Peyer's patch (tissue), 4 donors: ENCODE measurements around the gene EVPLL. TPM values are rescaled to one million over a fixed set of nuclear protein-coding genes. Genes with fewer than 3 reads are reported as not detected.
A peak's percentile ranks its signal among the peaks of the same experiment; 100 is the strongest.
"Not testable (repeated sequence)": the region's sequence is repeated elsewhere in the genome, so short reads cannot be mapped to it uniquely, and the experiment has no call there.

Experiments used
- DNase-seq, 3 donors: peaks; one replicate each; pipeline ENCODE4 v3.0.0-alpha.2; 2017 to 2019
- H3K27ac ChIP-seq, 4 donors: fragments of 200-600 bp; sonication (generic); one replicate each; pipeline ENCODE4 v1.5.1; 2016 to 2019
- H3K27me3 ChIP-seq, 2 donors: fragments of 200-600 bp; sonication (generic); one replicate each; pipeline ENCODE4 v1.5.1; 2019
- H3K36me3 ChIP-seq, 3 donors: fragments of 200-600 bp; sonication (generic); one replicate each; pipeline ENCODE4 v1.5.1; 2016 to 2019
- H3K4me1 ChIP-seq, 4 donors: fragments of 200-600 bp; sonication (generic); one replicate each; pipeline ENCODE4 v1.5.1; 2016 to 2019
- H3K4me3 ChIP-seq, 4 donors: fragments of 200-600 bp; sonication (generic); 1 replicate in 3 of 4; 2 replicates in 1 of 4; pipeline ENCODE4 v1.5.1; 2016 to 2019; ENCODE audit warnings: mild to moderate bottlenecking in 1 of 4
- H3K9me3 ChIP-seq, 4 donors: fragments of 200-600 bp; sonication (generic); one replicate each; pipeline ENCODE4 v1.5.1; 2016 to 2019; ENCODE audit warnings: mild to moderate bottlenecking in 1 of 4
- small RNA-seq, 2 donors: library from RNA; depleted of rRNA; stranded (forward); fragments of <200 nt; gene quantifications; one replicate each; pipeline ENCODE3, GENCODE V24; 2016
- total RNA-seq, 4 donors: library from RNA; depleted of rRNA; stranded (reverse); fragments of >200 nt; gene quantifications; one replicate each; pipeline ENCODE4 v1.1.0, GENCODE V29; 2016

EVPLL gene
- total RNA-seq, 4 donors from 2014 or later = 0.67 TPM; not detected in 3

DNA sequence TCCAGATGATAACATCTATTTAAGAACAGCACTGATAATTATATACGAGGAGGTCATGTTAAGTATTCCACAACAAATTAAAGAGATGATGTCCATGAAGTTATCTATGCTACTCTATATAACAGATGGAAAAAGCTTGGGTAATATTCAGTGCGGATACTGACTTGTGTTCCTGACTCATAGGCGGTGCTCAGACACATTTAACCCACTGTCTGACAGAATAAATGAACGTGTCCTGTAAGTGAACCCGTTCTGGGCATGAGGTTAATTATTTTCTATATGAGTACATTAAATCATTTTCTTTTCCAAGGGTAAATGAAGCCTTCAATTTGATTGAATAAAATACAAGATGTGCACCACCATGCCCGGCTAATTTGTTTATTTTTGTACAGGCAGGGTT, 31.7 kb downstream of the EVPLL start:
- H3K9me3 ChIP-seq, H3K27ac ChIP-seq, H3K4me1 ChIP-seq, H3K36me3 ChIP-seq, DNase-seq, H3K27me3 ChIP-seq, H3K4me3 ChIP-seq: not testable (repeated sequence)

- H3K27me3 ChIP-seq, DNase-seq, H3K9me3 ChIP-seq, H3K36me3 ChIP-seq, H3K4me1 ChIP-seq: not testable (repeated sequence)
- Histone ChIP-seq H3K27ac (peak overlapping the region in 1 of 4 donors; percentile 73), H3K4me3 (peak overlapping the region in 1 of 4 donors; percentile 54)
Measured at GRCh38 chr17:18410736-18411135, 33.2 kb downstream of the EVPLL start.

DNA sequence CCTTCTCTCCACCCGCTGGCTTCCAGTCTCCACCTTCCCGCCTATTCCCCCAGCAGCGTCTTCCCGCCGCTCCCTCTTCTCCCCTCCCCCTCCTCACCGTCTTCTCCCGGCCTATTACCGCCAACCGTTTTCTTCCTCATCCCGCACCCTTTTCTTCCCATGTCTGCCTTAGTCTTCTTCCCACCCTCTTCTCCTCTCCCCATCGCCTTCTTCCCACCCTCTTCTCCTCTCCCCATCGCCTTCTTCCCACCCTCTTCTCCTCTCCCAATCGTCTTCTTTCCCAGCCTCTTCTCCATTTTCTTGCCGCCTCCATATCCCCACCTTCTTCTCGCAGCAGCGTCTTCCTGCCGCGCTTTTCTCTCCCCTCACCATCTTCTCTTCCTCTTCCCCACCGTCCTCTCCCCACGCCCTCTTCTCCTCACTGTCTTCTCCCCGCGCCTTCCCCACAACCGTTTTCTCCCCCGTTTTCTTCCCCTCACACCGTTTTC, 33.8 kb downstream of the EVPLL start:
- H3K9me3 ChIP-seq, H3K4me1 ChIP-seq, H3K27me3 ChIP-seq, H3K36me3 ChIP-seq: not testable (repeated sequence)
- peak in 1 of 3 donors; percentile 34 for DNase-seq
- peak overlapping the region; percentile 39 to 54 (median 43) for H3K4me3 ChIP-seq
- H3K27ac ChIP-seq = peak overlapping the region; percentile 59 to 82 (median 74)

GRCh38 chr17:18412001-18412538, 34.5 kb downstream of the EVPLL start:
- H3K9me3 ChIP-seq, H3K4me1 ChIP-seq, H3K36me3 ChIP-seq, H3K27me3 ChIP-seq, DNase-seq: not testable (repeated sequence)
- H3K27ac ChIP-seq = peak overlapping the region in 2 of 4 donors; percentile 59 to 73
- peak overlapping the region; percentile 39 to 54 (median 43) for H3K4me3 ChIP-seq

GRCh38 chr17:18421521-18421920, 43.9 kb downstream of the EVPLL start:
- not testable (repeated sequence) for H3K36me3 ChIP-seq, H3K4me3 ChIP-seq, DNase-seq, H3K9me3 ChIP-seq, H3K27ac ChIP-seq, H3K27me3 ChIP-seq, H3K4me1 ChIP-seq

GRCh38 chr17:18422464-18422863, 44.9 kb downstream of the EVPLL start:
- not testable (repeated sequence) for H3K4me1 ChIP-seq, H3K9me3 ChIP-seq, H3K27me3 ChIP-seq, H3K27ac ChIP-seq, H3K36me3 ChIP-seq, DNase-seq, H3K4me3 ChIP-seq

GRCh38 chr17:18423015-18423414, 45.4 kb downstream of the EVPLL start:
- H3K36me3 ChIP-seq, H3K9me3 ChIP-seq, H3K27ac ChIP-seq, H3K4me1 ChIP-seq, DNase-seq, H3K27me3 ChIP-seq, H3K4me3 ChIP-seq: not testable (repeated sequence)

DNA sequence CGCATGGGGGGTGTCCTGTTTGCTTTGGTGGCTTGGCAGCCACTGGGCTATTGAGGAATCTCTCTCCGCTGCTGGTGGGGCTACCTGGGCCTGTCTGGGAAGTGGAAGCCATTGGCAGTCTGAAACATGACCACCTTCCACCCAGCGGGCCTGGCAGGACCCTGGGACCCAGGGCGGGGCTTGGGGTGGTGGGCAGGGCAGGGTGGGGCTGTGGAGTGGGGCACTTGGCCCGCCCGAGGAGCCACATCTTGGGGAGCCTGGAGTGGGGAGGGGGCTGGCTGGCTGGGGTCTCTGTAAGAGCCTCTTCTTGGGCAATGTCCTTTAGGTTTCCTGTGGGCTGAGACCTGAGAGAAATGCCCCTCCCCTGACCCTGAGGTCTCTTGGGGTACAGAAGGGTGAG, 48.0 kb downstream of the EVPLL start:
- not testable (repeated sequence) for H3K27me3 ChIP-seq, DNase-seq, H3K4me1 ChIP-seq, H3K4me3 ChIP-seq, H3K9me3 ChIP-seq, H3K36me3 ChIP-seq, H3K27ac ChIP-seq

DNA sequence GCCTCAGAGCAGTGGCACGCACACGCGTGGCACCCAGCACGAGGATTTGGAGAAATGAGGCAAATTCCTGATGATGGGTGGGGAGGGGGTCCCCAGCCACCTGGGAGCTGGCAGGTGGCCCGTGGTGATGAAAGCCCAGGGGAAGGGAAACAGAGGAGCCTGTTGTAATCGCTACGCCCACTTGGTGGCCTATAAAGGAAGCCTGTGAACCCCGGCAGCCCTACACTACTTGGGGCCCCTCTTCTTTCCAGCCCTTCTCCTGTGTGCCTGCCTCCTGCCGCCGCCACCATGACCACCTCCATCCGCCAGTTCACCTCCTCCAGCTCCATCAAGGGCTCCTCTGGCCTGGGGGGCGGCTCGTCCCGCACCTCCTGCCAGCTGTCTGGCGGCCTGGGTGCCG, 49.1 kb downstream of the EVPLL start:
- H3K36me3 ChIP-seq, H3K4me3 ChIP-seq, H3K4me1 ChIP-seq, DNase-seq, H3K27ac ChIP-seq, H3K27me3 ChIP-seq, H3K9me3 ChIP-seq: not testable (repeated sequence)

DNA sequence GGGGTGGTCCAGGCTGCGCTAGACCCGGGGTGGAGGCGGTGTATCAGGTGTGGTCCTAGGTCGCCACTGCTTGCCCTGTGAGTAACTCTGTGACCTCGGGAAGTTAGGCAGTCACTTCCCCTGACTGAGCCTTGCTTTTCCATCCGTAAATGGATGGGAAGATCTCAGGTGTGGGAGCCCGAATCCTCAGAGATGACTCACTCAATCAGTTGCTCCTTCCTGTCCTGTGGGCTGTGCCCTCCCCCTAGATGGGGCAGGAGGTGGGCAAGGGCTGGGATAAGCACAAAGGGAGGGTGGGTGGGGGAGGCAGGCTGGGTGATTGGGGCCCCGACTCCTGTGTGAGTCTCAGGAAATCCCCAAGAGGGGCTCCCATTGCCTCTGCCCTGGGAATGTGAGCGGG, 54.6 kb downstream of the EVPLL start:
- H3K4me3 ChIP-seq, H3K27ac ChIP-seq, H3K36me3 ChIP-seq, H3K9me3 ChIP-seq, H3K4me1 ChIP-seq, DNase-seq, H3K27me3 ChIP-seq: not testable (repeated sequence)

Small RNA genes within 50 kb of the gene (small RNA-seq; reads per million reads assigned to genes)
- 0 reads per million in 2 donors for gene AL353997.5
- 0 reads per million in 2 donors for gene YWHAEP2

Other genes starting within 250 kb of the EVPLL start
- 10 to 100 TPM; 65.6 to 78.5 (median 72.9) TPM for gene ALKBH5, start 193.9 kb upstream of the EVPLL start, total RNA-seq
- 10 to 100 TPM in 3 of 4 donors, 1 to 10 TPM in 1; 7.5 to 19.0 (median 15.4) TPM for gene LLGL1, start 152.1 kb upstream of the EVPLL start, total RNA-seq
- gene FLII, start 119.0 kb upstream of the EVPLL start, total RNA-seq = 100 to 1,000 TPM; 311 to 538 (median 419) TPM
- gene MIEF2, start 117.1 kb upstream of the EVPLL start, total RNA-seq = 10 to 100 TPM in 3 of 4 donors, 1 to 10 TPM in 1; 3.3 to 49.6 (median 22.9) TPM
- gene TOP3A, start 62.8 kb upstream of the EVPLL start, total RNA-seq = 10 to 100 TPM; 25.7 to 49.7 (median 35.0) TPM
- gene SMCR8, start 62.5 kb upstream of the EVPLL start, total RNA-seq = 10 to 100 TPM; 13.2 to 24.7 (median 18.3) TPM
- 100 to 1,000 TPM in 3 of 4 donors, 10 to 100 TPM in 1; 75.9 to 128 (median 110) TPM for gene SHMT1, start 14.2 kb upstream of the EVPLL start, total RNA-seq
- 10 to 100 TPM; 15.3 to 47.3 (median 19.7) TPM for gene LGALS9C, start 99.0 kb downstream of the EVPLL start, total RNA-seq